Measurements from ENCODE around the gene EDAR. TPM values are rescaled to one million over a fixed set of nuclear protein-coding genes. Genes with fewer than 3 reads are reported as not detected.

EDAR gene
- total and polyA plus RNA-seq, 10 of the 15 experiments (the other 5 are each of a cell fraction or from before 2014, with no cell fraction given), result 0.04 TPM; not detected in 9

DNA sequence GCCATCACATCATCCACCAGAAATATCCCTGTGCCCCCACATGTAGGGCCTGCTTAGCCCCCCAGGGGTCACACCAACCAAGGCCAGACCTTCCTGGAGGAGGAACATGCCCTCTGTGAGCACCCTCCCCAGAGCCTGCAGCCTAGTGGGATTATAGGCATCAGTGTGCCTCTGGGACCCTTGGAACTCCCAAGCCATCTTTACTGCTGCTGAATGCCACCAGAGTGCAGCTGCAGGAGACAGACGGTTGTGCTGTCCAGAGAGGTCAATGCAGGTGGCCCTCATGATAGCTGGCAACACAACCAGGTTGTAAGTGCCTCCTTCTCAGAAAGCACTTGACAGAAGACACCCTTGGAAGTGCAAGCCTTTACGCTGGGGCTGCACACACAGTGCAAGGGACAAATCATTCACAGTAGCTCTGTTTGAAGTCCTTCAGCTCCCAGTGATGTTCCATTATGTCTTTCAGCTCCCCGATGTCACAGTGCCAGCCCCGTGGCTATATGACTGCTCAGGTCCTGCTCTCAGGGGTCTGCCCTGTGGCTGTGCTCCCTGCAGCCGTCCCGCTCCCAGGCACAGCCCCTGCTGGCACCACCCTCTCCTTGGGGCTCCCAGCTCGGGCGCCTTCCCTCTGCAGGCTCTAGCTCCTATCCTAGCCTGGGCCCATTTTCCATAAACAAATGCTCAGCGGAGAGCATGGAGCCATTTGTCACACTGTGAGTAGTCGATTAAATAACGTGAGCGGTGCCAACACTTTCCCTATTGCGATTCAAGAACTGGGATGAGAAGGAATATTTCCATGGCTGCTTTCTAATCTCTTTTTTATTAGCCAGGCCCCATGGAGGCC is 65.1 kb downstream of the EDAR start (continued):
- TF ChIP-seq, protein P1, sequence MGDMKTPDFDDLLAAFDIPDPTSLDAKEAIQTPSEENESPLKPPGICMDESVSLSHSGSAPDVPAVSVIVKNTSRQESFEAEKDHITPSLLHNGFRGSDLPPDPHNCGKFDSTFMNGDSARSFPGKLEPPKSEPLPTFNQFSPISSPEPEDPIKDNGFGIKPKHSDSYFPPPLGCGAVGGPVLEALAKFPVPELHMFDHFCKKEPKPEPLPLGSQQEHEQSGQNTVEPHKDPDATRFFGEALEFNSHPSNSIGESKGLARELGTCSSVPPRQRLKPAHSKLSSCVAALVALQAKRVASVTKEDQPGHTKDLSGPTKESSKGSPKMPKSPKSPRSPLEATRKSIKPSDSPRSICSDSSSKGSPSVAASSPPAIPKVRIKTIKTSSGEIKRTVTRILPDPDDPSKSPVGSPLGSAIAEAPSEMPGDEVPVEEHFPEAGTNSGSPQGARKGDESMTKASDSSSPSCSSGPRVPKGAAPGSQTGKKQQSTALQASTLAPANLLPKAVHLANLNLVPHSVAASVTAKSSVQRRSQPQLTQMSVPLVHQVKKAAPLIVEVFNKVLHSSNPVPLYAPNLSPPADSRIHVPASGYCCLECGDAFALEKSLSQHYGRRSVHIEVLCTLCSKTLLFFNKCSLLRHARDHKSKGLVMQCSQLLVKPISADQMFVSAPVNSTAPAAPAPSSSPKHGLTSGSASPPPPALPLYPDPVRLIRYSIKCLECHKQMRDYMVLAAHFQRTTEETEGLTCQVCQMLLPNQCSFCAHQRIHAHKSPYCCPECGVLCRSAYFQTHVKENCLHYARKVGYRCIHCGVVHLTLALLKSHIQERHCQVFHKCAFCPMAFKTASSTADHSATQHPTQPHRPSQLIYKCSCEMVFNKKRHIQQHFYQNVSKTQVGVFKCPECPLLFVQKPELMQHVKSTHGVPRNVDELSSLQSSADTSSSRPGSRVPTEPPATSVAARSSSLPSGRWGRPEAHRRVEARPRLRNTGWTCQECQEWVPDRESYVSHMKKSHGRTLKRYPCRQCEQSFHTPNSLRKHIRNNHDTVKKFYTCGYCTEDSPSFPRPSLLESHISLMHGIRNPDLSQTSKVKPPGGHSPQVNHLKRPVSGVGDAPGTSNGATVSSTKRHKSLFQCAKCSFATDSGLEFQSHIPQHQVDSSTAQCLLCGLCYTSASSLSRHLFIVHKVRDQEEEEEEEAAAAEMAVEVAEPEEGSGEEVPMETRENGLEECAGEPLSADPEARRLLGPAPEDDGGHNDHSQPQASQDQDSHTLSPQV (IDR thresholded peaks at IDR 0.05), result no peak
- TF ChIP-seq SIX5 (IDR thresholded peaks at IDR 0.05; ENCODE audit: low read depth, low read length, severe bottlenecking), result no peak
- TF ChIP-seq TCF3 (IDR thresholded peaks at IDR 0.05; ENCODE audit: borderline replicate concordance, insufficient read depth, low read depth, low read length), result no peak

DNA sequence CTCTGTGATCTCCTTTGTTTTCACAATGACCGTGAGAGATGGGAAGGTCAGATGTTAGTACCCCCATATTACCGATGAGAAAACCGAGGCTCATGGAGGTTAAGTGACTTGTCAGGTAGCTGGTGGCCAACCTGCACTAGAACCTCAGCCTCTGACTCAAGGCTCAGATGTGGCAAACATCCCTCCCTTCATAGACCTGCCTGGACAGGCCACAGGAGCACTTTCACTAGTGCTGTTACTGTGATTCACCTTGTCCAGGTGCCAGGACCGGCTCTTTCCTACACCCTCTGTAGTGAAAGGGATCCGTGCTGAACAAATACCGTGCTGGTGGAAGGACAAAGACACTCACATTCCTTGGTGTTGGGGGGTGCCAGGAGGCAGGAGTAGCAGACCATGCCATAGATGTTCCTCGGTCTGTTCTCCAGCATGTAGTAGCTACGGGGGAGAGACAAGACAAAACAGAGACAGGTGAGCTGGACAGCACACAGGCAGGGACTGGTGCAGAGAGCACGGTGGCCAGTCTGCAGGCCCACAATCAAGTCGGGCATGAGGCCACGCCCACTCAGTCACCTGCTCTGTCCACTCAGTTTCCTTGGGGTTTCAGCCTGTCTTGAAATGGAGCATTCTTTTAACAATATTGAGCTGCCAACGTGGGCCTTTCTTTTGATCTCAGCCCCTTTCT is 65.9 kb downstream of the EDAR start:
- TF ChIP-seq FOXM1 (IDR thresholded peaks at IDR 0.05; ENCODE audit: low read depth, low read length) (no peak), ZNF24 (IDR thresholded peaks at IDR 0.05) (no peak), CBX5 (IDR thresholded peaks at IDR 0.05; ENCODE audit: low read depth) (no peak), KDM1A (IDR thresholded peaks at IDR 0.05; ENCODE audit: borderline replicate concordance) (no peak)
- TF ChIP-seq, protein P2, sequence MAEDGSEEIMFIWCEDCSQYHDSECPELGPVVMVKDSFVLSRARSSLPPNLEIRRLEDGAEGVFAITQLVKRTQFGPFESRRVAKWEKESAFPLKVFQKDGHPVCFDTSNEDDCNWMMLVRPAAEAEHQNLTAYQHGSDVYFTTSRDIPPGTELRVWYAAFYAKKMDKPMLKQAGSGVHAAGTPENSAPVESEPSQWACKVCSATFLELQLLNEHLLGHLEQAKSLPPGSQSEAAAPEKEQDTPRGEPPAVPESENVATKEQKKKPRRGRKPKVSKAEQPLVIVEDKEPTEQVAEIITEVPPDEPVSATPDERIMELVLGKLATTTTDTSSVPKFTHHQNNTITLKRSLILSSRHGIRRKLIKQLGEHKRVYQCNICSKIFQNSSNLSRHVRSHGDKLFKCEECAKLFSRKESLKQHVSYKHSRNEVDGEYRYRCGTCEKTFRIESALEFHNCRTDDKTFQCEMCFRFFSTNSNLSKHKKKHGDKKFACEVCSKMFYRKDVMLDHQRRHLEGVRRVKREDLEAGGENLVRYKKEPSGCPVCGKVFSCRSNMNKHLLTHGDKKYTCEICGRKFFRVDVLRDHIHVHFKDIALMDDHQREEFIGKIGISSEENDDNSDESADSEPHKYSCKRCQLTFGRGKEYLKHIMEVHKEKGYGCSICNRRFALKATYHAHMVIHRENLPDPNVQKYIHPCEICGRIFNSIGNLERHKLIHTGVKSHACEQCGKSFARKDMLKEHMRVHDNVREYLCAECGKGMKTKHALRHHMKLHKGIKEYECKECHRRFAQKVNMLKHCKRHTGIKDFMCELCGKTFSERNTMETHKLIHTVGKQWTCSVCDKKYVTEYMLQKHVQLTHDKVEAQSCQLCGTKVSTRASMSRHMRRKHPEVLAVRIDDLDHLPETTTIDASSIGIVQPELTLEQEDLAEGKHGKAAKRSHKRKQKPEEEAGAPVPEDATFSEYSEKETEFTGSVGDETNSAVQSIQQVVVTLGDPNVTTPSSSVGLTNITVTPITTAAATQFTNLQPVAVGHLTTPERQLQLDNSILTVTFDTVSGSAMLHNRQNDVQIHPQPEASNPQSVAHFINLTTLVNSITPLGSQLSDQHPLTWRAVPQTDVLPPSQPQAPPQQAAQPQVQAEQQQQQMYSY (CRISPR knock-in tag; IDR thresholded peaks at IDR 0.05), result no peak
- TF ChIP-seq, protein P3, sequence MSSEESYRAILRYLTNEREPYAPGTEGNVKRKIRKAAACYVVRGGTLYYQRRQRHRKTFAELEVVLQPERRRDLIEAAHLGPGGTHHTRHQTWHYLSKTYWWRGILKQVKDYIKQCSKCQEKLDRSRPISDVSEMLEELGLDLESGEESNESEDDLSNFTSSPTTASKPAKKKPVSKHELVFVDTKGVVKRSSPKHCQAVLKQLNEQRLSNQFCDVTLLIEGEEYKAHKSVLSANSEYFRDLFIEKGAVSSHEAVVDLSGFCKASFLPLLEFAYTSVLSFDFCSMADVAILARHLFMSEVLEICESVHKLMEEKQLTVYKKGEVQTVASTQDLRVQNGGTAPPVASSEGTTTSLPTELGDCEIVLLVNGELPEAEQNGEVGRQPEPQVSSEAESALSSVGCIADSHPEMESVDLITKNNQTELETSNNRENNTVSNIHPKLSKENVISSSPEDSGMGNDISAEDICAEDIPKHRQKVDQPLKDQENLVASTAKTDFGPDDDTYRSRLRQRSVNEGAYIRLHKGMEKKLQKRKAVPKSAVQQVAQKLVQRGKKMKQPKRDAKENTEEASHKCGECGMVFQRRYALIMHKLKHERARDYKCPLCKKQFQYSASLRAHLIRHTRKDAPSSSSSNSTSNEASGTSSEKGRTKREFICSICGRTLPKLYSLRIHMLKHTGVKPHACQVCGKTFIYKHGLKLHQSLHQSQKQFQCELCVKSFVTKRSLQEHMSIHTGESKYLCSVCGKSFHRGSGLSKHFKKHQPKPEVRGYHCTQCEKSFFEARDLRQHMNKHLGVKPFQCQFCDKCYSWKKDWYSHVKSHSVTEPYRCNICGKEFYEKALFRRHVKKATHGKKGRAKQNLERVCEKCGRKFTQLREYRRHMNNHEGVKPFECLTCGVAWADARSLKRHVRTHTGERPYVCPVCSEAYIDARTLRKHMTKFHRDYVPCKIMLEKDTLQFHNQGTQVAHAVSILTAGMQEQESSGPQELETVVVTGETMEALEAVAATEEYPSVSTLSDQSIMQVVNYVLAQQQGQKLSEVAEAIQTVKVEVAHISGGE (CRISPR knock-in tag; IDR thresholded peaks at IDR 0.05), result no peak
- ChIA-PET POLR2A (no interaction called here), RAD21 (ENCODE audit: unreplicated experiment) (no interaction called here), CTCF (no interaction called here), SMC1A (ENCODE audit: uncharacterized antibody, unreplicated experiment) (no interaction called here)
- no TSS peak for BruUV-seq (replicated peaks)
- Histone ChIP-seq H3K4me2 (ENCODE audit: control insufficient read depth, insufficient read depth) (no peak overlapping the region), H3K9ac (ENCODE audit: control insufficient read depth, insufficient read depth, low read length) (no peak overlapping the region), H4K20me1 (ENCODE audit: control insufficient read depth, insufficient read depth) (no peaks in the 10 kb centered on the region), H3K36me3 (ENCODE audit: control insufficient read depth in 2 of 2, insufficient read depth in 2 of 2, low read length in 1 of 2) (no peaks in the 10 kb centered on the region), H3K9me3 (replicated peaks; ENCODE audit: control insufficient read depth, insufficient read depth, low read length) (no peaks in the 10 kb centered on the region), H3K27me3 (replicated peaks in 1 of 2; ENCODE audit: control insufficient read depth in 2 of 2, insufficient read depth in 2 of 2, low read length in 1 of 2) (peaks cover 0 to 3% of the 10 kb centered on the region in 2 experiments; a peak in 2 of 4 replicates), H3K27ac (ENCODE audit: control insufficient read depth, insufficient read depth) (no peak overlapping the region), H3K79me2 (ENCODE audit: control insufficient read depth, insufficient read depth, low read length) (no peaks in the 10 kb centered on the region), H3K4me3 (no peak overlapping the region), H2AFZ (ENCODE audit: control insufficient read depth, low read depth, low read length) (no peak overlapping the region), H3K4me1 (ENCODE audit: control insufficient read depth, insufficient read depth, low read length) (no peaks in the 10 kb centered on the region)
- no peak for DNase-seq (ENCODE audit: low read depth, low spot score)
- 20% methylated on average over 12 of the region's 12 CpGs for WGBS (ENCODE audit: insufficient coverage, insufficient replicate concordance, low lambda C conversion rate, missing lambda C conversion rate)
- in situ Hi-C loops (cut with MboI), result no loop called here
- no peak for ATAC-seq
- intact Hi-C loops (cut with micrococcal nuclease; ENCODE audit: unreplicated experiment), result no loop called here
- FAIRE-seq, result no peak
